ENCODE measurements around the gene GPR62. TPM values are rescaled to one million over a fixed set of nuclear protein-coding genes. Genes with fewer than 3 reads are reported as not detected.

GPR62 gene
- total RNA-seq, 1 experiment from 2014 or later: not detected

- POLR2A ChIA-PET: interaction anchor here (0.6 kb wide), 1 partner anchor 67 kb away, joined by 5 read pairs; no protein-coding TSS in a partner anchor
- TF ChIP-seq, protein P1, sequence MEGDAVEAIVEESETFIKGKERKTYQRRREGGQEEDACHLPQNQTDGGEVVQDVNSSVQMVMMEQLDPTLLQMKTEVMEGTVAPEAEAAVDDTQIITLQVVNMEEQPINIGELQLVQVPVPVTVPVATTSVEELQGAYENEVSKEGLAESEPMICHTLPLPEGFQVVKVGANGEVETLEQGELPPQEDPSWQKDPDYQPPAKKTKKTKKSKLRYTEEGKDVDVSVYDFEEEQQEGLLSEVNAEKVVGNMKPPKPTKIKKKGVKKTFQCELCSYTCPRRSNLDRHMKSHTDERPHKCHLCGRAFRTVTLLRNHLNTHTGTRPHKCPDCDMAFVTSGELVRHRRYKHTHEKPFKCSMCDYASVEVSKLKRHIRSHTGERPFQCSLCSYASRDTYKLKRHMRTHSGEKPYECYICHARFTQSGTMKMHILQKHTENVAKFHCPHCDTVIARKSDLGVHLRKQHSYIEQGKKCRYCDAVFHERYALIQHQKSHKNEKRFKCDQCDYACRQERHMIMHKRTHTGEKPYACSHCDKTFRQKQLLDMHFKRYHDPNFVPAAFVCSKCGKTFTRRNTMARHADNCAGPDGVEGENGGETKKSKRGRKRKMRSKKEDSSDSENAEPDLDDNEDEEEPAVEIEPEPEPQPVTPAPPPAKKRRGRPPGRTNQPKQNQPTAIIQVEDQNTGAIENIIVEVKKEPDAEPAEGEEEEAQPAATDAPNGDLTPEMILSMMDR (IDR thresholded peaks at IDR 0.05): no peak
- TF ChIP-seq SIN3A (IDR thresholded peaks at IDR 0.05; ENCODE audit: borderline replicate concordance, insufficient read depth, low read depth, low read length): no peak
- no peaks in the 10 kb centered on the region for H3K9me3 ChIP-seq (ENCODE audit: control insufficient read depth, insufficient read depth, low read depth, low read length)
- TSS peak; percentile 85 for BruUV-seq (replicated peaks)
- peak overlapping the region; percentile 93 to 94 for H3K4me3 ChIP-seq (ENCODE audit: low read depth in 2 of 2, low read length in 2 of 2)
- peak overlapping the region; percentile 78 for H3K27ac ChIP-seq (ENCODE audit: low read length)
- CTCF ChIA-PET: interaction anchor here (0.8 to 1.2 kb wide), 2 partner anchors 33 to 42 kb away, joined by 3 to 7 read pairs; partner anchors contain the start of genes ABHD14B and ACY1
- in situ Hi-C loops (cut with HindIII; ENCODE audit: low pct_unique_long_range_greater_than_20kb, low sequenced_read_pairs): no loop called here
- H3K4me1 ChIP-seq (ENCODE audit: control insufficient read depth, insufficient read depth, low read length): peaks cover 7% of the 10 kb centered on the region; the same call in 1 of the 2 replicates
- no peaks in the 10 kb centered on the region for H3K27me3 ChIP-seq (ENCODE audit: control insufficient read depth, insufficient read depth, low read length)
- H3K36me3 ChIP-seq (ENCODE audit: control insufficient read depth, insufficient read depth, low read length): no peaks in the 10 kb centered on the region; the same call in 1 of the 2 replicates
- no peak for DNase-seq (ENCODE audit: low read depth, low spot score)
- no peak for ATAC-seq
- intact Hi-C loops (cut with micrococcal nuclease; ENCODE audit: unreplicated experiment): no loop called here
Observed at GRCh38 chr3:51940648-51941462, 14.3 kb upstream of the GPR62 start.

GRCh38 chr3:51941463-51941797 is 13.8 kb upstream of the GPR62 start:
- Histone ChIP-seq H3K4me3 (ENCODE audit: low read depth in 2 of 2, low read length in 2 of 2) (peak overlapping the region; percentile 93 to 94), H3K27me3 (ENCODE audit: control insufficient read depth, insufficient read depth, low read length) (no peaks in the 10 kb centered on the region), H3K36me3 (ENCODE audit: control insufficient read depth, insufficient read depth, low read length) (no peaks in the 10 kb centered on the region; the same call in 1 of the 2 replicates), H3K27ac (ENCODE audit: low read length) (peak overlapping the region; percentile 78), H3K9me3 (ENCODE audit: control insufficient read depth, insufficient read depth, low read depth, low read length) (no peaks in the 10 kb centered on the region), H3K4me1 (ENCODE audit: control insufficient read depth, insufficient read depth, low read length) (peaks cover 7% of the 10 kb centered on the region; the same call in 1 of the 2 replicates)
- BruUV-seq (replicated peaks): no TSS peak
- TF ChIP-seq SIN3A (IDR thresholded peaks at IDR 0.05; ENCODE audit: borderline replicate concordance, insufficient read depth, low read depth, low read length): no peak
- TF ChIP-seq TCF7L2 (IDR thresholded peaks at IDR 0.05; ENCODE audit: low read depth, low read length): no peak
- TF ChIP-seq REST (IDR thresholded peaks at IDR 0.05; ENCODE audit: insufficient read depth in 1 of 2, low read depth in 2 of 2, low read length in 1 of 2): no peak
- TF ChIP-seq, protein P1 (IDR thresholded peaks at IDR 0.05): no peak
- TF ChIP-seq POLR2AphosphoS5 (IDR thresholded peaks at IDR 0.05; ENCODE audit: low read depth, low read length): no peak
- in situ Hi-C loops (cut with HindIII; ENCODE audit: low pct_unique_long_range_greater_than_20kb, low sequenced_read_pairs) (no loop called here), intact Hi-C loops (cut with micrococcal nuclease; ENCODE audit: unreplicated experiment) (no loop called here)
- ChIA-PET POLR2A (interaction anchor here (0.6 to 0.7 kb wide), 2 partner anchors 66 to 217 kb away, joined by 3 to 5 read pairs; no protein-coding TSS in a partner anchor), CTCF (interaction anchor here (0.8 to 1.2 kb wide), 2 partner anchors 32 to 42 kb away, joined by 3 to 7 read pairs; partner anchors contain the start of genes ABHD14B and ACY1)
- ATAC-seq (peak; percentile 6), DNase-seq (ENCODE audit: low read depth, low spot score) (no peak)

All from Panc1 (cell line).